HepG2 (cell line): ENCODE measurements around the gene CHRM2.

Source experiments
- CTCF ChIP-seq: sonication (generic); formaldehyde crosslinking; IDR thresholded peaks from 2 replicates; pipeline ENCODE4 v1.5.0; 2020; ENCODE audit warnings: mild to moderate bottlenecking, missing genetic modification reagents, moderate library complexity
- THAP8 ChIP-seq: sonication (generic); formaldehyde crosslinking; IDR thresholded peaks from 2 replicates; pipeline ENCODE4 v1.5.1; 2020; ENCODE audit warnings: missing genetic modification reagents, mild to moderate bottlenecking, borderline replicate concordance
- ZKSCAN8 ChIP-seq: IDR thresholded peaks from 2 replicates; pipeline ENCODE4 v1.6.1; 2016; ENCODE audit warnings: borderline replicate concordance, missing genetic modification reagents, missing compliant biosample characterization

GRCh38 chr7:136869991-136870865 is 1.8 kb downstream of the CHRM2 start:
- TF ChIP-seq ZKSCAN8 (CRISPR knock-in tag) (no peak), THAP8 (no peak), CTCF (CRISPR knock-in tag) (no peak)
